Embryonic facial prominence (tissue), 1 donor: Measurements from ENCODE around the gene CSNK1G1.
"Not testable (repeated sequence)": the region's sequence is repeated elsewhere in the genome, so short reads cannot be mapped to it uniquely, and the experiment has no call there.

ENCODE experiments used
- DNase-seq: peaks from one replicate; pipeline ENCODE4 v3.0.0-alpha.2; 2016; ENCODE audit errors: extremely low spot score

CSNK1G1 gene

DNA sequence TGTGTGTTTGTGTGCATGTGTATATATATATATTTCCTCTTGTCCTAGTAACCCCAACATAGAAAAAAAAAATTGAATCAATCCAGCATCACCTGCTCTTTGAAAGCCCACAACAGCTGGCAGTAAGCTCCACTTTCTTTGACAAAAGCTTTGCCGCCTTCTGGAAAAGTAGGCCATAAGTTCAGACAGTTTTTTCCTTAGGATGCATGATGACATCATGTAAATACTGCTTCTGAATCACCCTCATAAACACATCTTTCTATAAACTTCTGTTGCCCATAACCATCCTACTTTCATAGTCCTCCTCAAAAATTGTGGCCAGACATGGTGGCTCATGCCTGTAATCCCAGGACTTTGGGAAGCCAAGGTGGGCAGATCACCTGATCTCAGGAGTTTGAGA is 67.4 kb downstream of the CSNK1G1 start:
- DNase-seq = no peak

GRCh38 chr15:64287953-64288352 is 68.0 kb downstream of the CSNK1G1 start:
- DNase-seq = no peak

DNA sequence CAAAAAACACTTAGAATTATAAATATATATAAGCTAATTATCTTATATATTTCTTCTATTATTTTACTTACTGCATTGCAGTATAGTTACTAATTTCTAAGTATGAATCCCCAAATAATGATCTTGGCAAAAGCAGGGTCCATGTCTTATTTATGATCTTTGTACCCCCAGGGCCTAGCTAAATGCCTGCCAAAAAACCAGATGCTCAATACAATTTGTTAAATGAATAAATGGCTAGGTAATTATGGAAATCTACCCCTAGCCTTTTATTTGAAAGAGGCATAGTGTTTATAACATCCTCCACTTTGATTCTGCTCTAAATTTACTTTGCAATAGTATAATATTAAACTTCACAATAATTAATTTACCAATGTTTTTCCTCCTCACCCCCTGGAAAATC is 69.5 kb downstream of the CSNK1G1 start:
- DNase-seq = no peak

DNA sequence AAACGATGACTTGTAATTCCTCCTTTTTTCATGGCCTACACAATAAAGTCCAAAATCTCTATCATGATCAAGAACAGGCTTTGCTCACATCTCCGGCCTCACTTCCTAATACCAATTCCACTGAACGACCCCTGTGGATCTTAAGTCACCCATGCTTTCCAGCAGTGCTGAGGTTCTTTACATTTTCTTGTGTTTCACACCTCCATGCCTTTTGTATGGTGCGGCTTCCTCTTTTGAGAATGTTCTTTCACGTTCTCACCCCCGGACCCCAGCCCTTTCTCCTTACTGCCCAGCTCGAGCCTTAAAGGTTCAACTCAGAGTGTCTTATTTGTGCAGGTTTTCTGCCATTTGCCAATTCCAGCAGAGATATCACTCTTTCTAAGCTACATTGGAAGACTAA is 70.1 kb downstream of the CSNK1G1 start:
- DNase-seq = no peak

DNA sequence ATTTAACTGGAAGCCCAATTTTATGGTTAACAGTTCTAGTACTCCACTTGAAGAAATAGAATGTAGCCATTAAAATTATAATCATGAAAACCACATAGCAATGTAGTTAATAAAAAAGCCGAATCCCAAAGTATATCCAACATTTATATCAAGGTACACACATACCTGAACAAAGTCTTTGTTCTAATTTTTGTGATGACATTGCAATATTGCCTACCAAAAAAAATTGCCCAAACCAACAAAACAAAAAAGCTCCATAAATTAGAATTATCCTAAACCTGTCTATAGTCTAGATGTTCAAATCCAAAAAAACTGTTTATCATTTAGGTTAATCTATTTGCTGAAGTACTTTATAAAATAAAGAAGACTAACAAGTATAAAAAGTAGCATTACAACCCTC is 70.8 kb downstream of the CSNK1G1 start:
- no peak for DNase-seq

DNA sequence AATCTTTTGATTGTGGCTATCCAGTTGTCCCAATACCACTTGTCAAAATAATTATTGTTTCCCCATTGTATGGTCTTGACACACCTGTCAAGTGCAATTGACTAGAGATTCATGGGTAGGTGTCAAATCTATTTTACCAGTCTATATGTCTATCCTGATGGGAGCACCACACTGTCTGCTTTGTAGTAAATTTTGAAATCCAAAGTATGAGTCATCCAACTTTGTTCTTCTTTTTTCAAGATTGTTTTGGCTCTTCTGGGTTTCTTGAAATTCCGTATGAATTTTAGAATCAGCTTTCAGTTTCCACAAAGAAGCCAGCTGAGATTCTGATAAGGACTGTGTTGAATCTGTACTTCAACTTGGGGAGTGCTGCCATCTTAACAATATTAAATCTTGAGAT is 71.9 kb downstream of the CSNK1G1 start:
- no peak for DNase-seq

GRCh38 chr15:64282701-64283100 is 73.3 kb downstream of the CSNK1G1 start:
- DNase-seq = no peak

DNA sequence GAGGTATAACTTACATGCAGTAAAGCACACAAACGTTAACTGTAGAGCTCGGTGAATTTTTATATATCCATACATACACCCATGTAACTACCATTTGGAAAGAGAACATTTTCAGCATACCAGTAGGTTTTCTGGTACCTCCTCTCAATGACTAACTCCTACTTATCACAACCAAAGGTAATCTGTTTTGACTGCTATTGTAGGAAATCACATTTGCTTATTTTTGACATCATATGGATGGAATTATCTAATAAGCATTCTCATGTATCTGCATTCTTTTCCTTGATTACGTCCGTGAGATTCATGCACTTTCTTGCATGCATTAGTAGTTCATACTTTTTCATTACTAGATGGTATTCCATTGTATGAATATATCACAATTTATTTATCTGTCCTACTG is 76.8 kb downstream of the CSNK1G1 start:
- no peak for DNase-seq

DNA sequence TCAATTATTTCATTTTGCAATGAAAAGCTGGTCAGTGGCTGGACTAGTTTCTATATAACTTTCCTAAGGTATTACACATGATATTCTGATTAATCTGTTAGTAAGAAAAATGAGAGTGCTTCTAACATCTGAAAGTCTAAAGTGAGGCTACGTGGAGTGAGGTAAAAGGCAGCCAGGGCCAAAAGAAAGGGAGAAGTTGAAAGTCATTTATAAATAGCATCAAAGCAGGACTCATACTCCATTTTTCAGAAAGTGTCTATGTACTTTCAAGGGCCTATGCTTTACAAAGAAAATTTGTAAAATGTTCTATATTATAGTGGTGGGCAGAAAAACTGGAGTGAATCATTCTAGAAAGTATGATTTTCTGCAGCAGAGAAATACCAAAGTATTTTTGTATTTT is 80.0 kb downstream of the CSNK1G1 start:
- no peak for DNase-seq

- DNase-seq = no peak
These were observed 81.5 kb downstream of the CSNK1G1 start for GRCh38 chr15:64274341-64274950.

GRCh38 chr15:64267331-64267973 is 88.5 kb downstream of the CSNK1G1 start:
- DNase-seq = no peak

DNA sequence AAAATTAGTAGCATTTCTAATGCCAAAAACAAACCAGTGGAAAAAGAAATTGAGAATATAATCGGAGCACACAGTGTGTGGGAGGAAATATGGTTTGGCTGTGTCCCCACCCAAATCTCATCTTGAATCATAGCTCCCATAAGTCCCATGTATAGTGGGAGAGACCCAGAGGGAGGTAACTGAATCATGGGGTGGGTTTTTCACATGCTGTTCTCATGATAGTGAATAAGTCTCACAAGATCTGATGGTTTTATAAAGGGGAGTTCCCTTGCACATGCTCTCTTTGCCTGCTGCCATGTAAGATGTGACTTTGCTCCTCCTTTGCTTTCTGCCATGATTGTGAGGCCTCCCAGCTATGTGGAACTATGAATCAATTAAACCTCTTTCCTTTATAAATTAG is 90.8 kb downstream of the CSNK1G1 start:
- DNase-seq = not testable (repeated sequence)

GRCh38 chr15:64264502-64264901 is 91.5 kb downstream of the CSNK1G1 start:
- no peak for DNase-seq

DNA sequence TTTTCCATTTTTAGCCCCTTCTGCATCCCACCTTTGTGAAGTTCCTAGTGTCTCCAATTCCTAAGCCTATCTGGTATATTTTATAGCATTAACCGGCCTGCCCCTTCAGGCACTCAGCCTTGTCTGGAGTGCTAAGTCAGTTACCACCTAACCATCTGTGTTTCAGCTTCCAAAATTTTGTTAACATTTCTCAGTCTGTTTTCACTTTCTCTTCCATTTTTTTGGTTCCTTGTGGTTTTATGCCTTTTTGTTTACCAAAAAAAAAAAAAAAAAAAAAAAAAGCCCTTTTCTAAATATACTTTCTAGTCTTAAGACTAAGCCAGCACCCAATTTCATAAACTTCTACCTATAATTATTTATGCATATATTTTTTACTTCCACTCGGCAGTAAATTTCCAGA is 92.4 kb downstream of the CSNK1G1 start:
- DNase-seq = no peak

GRCh38 chr15:64256051-64256450 is 99.9 kb downstream of the CSNK1G1 start:
- DNase-seq = no peak

GRCh38 chr15:64251658-64252057 is 104.3 kb downstream of the CSNK1G1 start:
- DNase-seq = no peak

DNA sequence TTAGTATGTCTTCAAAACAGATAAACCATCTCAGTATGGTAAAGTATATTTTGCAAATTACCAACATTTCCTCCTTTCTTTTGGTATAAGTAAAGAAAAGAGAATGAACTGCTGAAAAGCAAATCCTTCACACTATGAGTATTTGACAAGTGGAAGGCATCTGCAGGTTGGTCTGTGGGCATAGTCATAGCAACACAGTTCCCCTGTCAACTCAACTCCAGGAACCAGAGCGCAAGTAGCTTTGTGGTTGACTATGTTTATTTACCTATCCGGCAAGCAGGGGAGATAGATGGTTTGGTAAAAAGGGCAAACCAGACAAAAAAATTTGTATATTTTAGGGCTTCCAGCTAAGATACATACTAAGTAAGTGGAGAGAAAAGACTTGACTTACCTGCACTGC is 104.9 kb downstream of the CSNK1G1 start:
- DNase-seq = no peak

- no peak for DNase-seq
These were observed 105.9 kb downstream of the CSNK1G1 start for GRCh38 chr15:64249883-64250575.

DNA sequence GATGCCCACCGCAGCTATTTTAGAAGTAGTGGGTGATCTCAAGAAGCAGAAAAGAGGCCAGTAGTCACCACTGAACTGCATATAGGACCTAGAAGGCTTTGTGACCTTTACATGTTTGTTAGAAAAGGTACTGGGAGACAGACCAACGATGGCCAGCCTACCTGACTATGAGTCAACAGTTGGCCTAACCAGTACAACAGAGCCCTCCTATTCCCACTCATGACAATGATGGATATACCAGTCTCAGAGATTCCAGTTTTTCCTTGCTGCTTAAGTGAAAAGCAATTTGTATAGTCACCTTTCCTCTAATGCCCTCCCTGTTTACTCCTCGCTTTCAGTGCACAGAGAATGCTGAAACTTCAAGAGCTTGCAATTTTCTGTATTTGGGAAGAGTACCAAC is 106.6 kb downstream of the CSNK1G1 start:
- no peak for DNase-seq

DNA sequence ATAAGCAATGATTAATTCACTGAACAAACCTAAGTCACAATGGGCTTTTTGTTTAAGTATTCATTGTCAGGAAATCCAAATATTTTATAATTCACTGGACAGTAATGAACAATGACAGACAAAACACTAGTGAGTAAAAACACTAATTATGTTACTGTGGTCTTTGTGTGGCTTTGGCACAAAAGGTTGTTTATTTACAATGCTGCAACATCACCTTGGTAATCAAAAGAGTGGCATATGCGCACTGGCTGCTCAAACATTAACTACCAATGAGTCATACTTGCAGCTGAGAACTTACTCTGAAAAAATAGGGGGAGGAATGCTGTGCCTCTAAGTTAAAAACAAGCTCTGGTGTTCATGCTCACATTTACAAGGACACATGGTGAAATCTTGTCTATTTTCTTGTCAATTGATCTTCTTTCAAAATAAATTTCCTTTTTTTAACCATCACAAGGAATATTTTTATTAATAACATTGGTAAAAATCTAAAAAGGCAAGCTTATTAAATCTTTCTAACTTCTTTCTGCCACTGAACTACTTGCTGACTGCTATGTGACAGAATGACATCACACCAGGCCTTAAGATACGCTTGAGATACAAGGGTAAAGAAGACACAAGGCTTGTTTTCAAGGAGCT is 107.9 kb downstream of the CSNK1G1 start:
- DNase-seq = peak; percentile 8

DNA sequence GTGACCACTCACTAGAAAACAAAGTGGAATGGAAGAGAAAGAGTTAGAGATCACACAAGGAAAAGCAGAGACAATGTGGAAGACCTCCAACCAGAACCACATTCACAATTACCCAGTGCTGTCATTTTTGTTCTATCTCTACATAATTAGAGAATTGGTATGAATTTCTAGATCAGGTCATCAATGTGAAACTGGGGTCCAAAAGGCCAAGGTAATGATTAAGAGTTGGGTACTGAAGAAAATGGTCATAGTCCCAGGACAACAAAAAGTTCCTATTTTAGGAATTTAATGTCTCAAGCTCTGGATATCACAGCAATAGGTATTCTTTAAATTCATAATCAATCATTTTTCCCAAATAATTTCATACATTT is 108.5 kb downstream of the CSNK1G1 start:
- DNase-seq = no peak

DNA sequence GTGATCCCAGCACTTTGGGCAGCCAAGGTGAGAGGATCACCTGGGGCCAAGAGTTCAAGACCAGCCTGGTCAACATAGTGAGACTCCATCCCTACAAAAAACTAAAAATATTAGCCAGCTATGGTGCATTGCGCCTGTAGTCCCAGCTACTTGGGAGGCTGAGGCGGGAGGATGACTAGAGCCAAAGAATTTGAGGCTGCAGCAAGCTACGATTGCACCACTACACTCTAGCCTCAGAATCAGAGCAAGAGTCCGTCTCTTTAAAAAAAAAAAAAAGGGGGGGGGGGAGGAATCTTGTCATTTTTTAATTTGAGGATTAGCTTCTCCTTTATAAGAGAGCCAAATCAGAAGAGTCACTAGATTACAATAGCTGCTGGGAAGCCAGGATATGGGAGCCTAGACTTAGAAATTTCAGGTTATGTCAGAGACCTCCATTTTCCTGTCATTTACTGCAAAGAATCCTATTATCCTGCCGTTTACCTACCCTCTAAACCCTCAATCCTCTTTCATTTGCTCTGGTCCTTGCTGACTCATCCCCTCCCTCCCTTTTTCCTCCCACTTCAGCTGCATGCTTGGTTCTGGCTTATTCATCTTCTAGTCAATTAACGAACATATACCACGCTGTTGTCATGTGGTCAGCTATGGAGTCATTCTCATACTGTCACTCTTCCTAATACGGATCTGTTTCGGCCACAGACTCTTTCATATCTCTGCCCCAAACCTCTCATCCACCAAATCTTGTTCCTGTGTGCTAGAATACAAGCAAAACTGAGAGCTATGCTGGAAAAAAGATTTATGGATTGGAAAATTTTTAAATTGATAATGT is 109.4 kb downstream of the CSNK1G1 start:
- no peak for DNase-seq
